Measurements from ENCODE around the gene ATP6V0E2.

ATP6V0E2 gene

DNA sequence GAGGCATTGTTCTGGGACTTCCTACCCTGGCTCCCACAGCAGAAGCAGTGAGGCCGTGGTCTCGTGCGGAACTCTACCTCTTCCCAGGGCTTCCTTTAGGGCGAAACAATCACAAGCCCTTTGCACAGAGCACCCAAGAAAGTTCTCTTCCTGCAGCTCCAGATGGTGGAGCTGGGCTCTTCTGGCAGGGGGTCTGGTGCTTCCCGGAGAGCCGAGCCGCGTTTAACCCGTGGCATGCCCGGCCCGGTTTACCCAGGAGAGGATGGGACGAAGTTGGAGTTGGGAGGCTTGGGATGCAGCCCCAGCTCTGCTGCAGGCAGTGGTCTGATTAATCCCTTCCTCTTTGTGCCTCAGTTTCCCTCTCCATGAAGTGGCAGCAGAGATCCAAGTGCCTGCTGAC is 9.0 kb upstream of the ATP6V0E2 start:
- FAIRE-seq: no peak

DNA sequence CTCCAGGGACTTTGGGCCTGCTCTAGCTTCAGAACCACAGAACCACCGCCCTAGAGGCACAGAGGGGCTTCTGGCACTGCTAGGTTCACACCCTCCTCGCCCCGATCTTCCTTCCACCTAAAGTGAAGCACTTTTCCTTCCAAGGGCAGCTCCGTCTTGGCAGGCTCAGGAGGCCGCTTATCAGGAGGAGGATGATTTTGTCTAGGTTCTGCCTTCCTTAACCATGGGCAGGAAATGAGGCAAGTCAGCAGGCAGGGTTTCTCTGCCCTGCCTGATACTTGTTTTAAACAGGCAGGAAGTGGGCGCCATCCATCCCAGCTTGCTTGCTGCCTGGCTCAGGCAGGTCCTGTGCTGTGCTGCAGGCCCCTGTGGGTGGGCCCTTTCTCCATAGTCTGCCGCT is 8.3 kb upstream of the ATP6V0E2 start:
- no peak for FAIRE-seq

DNA sequence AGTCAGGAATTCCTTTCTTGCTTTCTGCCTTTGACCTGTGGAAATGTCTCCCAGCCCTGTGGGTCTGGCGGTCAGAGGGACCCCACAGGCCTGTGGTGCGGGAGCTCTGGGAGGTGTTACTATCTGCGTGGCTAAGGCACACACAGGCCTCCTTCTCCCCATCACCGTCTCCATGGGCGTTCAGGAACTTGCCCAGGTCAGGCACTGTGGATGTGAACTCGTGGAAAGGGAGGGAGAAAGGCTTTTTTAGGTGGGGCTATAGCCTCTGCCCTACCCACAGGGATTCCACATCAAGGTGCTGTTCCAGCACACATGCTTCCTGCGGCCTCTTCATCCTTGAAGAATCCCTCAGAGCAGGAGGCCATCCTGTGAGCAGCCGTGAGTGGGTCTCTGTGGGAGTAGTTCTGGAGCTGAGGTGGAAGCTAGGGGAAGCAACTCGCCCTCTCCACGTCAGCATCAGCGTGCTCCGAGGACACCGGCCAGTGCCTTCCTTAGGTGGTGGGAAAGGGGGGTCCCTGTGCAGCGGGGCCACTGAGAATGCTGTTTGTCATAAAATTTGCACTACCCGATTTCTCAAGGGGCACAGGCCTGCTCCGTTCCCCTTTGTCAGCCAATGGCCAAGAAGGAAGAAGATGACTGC is 7.5 kb upstream of the ATP6V0E2 start:
- no peak for FAIRE-seq

DNA sequence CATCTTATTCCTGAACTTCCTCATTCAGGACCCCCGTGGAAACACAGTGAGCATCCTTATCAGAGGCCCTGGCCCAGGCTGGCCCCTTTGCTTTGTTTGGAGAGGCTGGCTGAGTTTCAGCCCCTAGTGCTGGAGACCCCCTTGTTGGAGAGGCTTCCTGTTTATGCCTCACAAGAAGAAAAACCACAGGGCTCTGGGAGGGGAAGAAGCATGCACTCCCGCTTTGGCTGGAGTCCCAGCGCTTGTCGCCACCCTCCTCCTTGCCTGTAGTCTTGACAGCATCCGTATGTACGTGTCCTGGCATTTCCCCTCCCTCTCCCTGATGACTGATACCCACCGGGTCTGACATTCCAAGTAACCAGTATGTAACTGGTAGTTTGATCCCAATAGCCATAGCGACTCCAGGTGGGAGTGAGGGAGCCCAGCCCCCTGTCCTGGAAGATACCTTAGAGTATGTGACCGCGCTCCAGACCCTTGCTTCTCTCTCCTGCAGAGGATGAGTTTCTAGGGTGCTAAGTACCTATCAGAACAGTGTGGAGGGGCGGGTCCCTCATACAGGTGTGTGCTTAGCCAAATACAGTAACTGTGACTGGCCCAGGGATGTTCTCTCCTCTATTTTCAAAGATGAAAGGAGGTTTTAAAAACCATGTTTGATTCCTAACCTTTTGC is 6.9 kb upstream of the ATP6V0E2 start:
- no peak for FAIRE-seq

DNA sequence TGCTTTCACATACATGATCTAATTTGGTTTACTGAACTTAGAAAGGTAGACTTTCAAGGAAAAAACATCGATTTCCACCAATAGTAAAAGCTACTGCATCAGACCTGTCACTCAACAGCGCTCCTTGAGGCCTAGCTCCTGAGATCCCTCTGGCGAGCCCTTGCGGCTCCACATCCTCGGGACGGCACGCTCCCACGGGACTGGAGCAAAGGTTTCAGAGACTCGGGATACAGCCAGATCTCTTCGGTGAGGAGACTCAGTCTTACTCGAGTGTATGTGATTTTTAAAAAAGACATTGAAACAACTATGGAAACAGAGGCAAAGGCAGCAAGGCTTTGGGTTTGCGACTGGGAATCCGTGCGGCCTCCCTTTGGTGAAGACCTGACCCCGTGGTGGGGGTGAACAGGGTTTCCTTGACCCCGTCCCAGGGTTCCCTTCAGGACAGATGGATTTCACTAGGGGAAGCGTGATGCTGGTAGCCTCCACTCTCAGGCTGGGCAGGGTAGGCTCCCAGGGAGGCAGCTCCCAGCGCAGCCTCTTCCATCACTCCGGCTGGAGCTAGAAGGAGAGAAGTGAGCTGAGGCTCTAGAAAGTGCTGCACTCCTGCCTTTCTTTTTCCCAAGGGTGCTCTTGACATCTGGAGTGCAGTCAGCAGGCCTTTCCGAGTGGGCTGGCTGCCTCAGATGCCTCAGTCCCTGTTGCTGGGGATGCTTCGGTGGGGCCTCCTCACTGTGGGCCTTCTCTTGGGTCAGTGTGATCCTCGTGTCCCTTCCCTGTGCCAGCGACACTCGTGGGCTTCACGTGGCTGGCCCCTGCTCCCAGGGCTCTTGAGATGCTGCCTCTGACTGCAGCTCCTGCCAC is 5.8 kb upstream of the ATP6V0E2 start:
- no peak for FAIRE-seq

DNA sequence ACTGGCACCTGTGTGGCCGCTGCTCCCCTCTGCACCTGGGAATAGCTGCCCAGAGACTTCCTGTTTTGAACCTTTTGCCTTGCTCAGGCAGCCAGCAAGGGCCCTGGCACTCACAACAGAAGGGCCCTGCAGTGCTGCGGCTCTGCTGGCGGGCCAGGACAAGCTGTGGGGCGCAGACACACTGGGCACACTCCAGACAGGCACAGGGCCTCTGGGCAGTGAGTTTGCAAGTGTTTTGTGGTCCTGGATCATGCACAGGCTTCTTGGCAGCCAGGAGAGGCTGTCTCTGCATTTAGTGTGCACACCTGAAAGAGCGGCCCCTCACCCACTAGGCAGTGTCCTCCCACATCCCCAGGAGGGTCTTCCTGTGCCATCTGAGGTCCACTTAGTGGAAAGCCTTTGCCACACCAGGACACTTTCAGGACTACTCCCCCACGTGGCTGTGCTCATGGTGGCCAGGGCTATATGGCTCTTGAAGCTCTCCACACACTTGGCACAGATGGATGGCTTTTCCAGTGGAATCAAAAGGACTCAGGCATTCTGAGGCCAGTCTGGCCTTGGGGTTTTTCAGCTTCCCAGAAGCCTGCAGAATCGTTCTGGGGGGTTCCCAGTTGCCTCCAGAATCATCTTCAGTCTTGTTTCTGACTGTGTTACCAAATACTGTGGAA is 5.0 kb upstream of the ATP6V0E2 start:
- FAIRE-seq: no peak

DNA sequence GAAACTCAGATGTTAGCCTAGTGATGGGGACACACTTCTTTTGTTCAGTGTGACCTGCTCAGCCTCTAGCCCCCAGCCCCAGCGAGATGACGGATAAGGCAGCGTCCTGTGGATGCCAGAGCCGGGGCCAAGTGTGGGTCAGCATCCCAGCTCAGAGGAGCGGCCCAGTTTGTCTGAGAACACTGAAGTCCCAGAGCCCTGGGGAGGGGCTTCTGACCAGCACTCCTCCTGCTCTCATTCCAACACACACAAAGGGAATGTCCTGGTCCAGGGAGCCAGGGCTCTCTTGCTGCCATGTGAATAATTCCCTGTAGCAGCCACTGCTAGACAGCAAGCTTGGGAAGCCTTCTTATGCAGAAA is 4.5 kb upstream of the ATP6V0E2 start:
- FAIRE-seq: no peak

DNA sequence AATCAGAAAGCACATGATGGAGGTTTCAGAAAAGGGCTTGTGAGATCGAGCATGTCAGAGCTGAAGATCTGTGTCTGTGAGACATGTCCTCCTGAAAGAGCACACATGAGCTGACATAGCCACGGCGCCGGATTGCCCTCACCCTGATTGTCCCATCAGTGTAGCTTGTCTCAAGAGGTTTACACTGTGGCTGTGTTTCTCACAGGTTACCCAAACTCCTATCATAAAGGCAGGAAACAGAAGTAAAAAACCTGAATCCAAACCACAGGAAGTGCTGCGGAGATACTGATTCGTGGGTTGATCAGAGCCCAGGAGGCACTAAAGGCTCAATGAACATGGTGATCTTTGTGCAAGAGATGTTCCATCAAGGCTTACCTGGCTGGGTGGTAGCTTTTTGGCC is 3.9 kb upstream of the ATP6V0E2 start:
- FAIRE-seq: no peak

DNA sequence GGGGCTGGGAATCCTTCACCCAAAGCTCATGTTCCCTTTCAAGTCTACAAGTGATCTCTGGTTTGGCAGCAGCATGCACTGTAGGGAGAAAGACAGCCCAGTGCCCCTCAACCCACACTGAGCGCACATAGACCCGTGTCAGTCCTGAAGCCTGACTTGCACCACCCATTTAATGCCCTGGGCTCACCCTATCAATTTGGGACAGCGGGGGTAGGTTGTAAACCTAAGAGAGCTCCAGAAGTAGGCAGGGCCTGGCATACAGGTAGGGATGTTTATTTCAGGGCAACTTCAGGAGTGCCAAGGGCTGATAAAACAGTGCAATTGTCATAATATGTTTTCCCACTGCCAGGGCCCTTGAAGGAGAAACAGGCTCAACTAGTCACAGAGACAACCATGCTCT is 3.5 kb upstream of the ATP6V0E2 start:
- no peak for FAIRE-seq

DNA sequence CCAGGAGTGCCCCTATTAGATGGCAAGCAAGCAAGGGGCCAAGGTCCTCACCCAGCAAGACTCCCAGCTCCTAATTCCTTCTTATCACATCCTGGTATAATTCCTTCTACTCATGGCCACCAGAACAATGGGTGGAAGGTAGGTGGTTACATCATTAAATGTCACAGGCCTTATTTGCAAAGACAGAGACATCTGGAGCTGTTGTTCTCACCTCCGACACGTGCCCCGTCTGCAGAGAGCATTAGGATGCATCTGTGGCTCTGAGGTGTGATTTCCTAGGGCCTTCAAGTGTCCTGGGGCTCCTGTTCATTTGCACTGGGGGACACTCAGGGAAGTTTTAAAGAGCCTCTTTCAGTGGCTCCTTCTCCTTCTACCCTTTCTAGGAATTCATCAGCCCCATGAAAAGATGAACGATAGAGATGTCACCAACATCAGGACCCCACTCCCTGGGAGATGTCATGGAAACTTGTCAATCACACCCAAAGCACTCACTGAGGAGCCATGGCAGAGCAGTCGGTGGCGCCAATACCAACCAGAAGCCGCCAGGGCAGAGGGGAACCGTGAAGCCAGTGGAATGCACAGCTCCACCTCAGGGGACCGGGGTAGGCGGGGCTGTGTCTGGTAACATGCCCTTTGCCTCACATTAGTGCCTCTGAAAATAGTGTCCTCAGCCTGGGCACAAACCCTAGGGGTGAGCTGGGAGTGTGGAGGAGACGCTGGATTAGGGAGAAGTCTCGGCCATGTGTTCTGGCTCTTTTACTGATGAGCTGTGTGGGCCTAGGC is 2.9 kb upstream of the ATP6V0E2 start:
- no peak for FAIRE-seq

DNA sequence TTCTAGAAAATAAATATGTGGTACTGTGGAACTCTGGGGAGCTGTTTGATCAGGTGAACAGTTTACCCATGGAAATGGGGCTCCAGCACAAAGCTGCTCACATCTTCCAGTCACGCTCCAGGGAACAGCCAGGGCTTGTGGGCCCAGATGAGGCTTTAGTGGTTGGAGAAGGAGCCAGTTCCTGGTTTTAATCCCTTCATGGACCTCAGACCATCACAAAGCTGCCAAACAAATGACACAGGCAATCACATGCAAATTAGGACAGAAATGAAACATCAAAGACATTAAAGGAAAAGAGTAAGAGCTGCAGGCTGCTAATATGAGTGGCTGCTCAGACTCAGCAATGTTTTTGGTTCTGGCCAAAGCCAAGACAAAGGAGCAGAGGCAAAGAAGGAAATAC is 2.2 kb upstream of the ATP6V0E2 start:
- no peak for FAIRE-seq

DNA sequence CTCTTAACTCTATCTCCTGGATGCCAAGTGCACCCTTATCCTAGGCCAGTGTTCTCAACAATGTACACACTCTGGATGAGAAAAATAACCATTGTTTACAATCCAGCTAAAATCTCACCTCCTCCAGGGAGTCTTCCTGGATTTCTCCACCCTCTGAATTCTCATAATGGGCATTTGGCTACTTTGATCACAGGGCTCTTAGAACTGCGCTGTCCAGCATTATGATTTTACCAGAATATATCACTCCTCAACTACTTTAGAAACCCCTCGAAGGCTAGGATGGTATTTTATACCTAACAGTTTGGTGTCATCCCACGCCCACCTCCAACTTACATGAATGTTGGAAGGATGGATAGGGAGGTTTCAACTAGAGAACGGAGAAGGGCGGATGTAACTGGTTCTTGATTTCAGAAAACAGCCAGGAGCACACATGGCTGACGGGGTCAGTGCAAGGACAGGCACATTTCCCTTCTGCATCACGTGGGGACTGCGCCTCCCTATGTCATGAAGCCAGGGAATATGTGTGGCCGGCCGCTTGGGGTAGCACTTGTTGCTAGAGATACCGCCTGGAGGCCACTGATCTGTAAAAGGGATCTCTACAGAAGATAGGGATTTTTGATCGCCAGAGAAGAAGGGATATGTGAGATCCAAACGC is 1.2 kb upstream of the ATP6V0E2 start:
- FAIRE-seq: no peak

DNA sequence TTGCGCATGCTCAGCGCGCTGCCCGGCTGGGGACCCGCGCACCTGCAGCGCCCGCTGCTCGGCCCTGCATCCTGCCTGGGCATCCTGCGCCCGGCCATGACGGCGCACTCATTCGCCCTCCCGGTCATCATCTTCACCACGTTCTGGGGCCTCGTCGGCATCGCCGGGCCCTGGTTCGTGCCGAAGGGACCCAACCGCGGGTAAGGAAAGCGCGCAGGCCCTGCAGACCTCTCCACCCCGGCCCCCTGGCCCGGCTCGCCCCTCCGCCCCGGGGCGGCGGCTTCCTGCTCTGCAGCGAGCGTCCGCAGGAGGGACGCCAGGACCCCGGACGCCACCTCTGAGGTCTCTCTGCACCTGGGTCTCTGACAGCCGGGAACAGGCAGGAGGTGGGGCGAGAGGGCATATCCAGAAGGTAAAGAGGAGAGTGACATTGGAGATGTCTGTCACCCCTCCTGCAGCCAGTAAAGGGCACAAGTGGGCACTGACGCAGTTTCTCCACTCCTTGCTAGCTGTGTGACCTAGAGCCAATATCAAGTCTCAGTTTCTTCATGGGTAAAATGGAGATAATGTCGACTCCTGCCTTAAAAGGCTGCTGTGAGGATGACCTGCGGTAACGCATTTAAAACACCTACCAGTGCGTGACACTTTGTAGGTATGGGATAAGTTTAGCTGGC is 338 bp downstream of the ATP6V0E2 start:
- no peak for FAIRE-seq

DNA sequence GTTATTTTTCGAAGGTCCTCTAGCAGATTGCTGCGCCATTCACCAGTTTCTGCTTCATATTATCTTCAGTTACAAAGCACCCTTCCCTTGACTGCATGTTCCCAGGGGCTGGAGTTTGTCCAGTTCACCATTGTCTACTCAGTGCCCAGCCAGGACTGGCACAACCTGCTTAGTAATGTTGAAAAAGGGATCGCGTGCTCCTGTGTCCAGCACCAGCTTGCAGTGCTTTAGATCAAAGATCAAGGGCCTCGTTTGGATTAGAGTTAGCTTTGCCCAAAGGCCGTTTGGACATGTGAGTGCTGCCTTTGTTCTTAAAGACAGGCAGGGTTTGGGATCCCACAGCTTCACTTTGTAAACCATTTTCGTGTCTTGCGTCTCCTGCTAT is 867 bp downstream of the ATP6V0E2 start:
- no peak for FAIRE-seq

DNA sequence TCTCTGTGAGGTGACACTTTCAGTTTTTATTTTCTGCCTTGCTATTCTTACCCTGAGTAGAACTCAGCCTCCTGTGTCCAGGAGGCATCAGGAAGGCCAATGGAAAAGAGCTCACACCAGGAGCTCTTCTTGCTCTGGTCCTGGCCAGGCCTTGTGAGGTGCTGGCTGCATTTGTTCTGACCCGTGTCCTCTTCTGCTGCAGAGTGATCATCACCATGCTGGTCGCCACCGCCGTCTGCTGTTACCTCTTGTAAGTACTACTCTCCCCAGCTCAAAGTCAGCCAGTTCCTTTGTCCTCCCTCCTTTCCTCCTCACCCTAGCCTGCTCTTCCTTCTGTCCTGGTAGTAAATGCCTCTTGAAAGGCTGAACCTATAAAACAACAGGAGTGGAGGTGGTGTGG is 1.6 kb downstream of the ATP6V0E2 start:
- FAIRE-seq: no peak

DNA sequence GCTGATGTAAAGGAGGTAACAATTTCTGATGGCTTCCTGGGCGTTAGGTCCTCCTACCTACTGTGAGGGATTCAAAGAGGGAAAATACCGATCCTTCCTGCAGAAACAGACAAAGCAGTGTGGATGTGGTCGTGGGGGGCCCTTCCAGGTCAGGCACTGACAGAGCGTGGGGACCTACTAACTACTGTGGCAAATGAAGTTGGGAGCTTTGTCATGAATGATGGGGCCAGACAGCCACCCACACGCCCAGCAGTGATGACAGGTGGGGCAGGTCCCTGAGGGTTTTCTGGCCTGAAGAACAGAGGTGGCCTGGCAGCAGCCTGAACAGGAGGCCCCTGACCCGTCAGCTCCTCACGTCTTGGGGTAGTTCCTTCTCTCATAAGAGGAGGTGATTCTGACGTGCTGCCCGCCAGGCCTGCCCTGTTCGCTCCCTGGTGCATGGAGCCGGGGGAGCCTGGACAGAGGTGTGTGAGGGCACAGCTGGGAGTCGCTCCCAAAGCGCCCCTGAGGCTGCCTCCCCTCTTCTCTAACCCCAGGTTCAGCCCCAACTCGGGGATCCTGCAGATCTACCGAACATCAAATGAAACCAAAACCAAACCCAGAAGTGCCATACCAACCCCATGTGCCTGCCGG is 4.2 kb downstream of the ATP6V0E2 start:
- FAIRE-seq: no peak

DNA sequence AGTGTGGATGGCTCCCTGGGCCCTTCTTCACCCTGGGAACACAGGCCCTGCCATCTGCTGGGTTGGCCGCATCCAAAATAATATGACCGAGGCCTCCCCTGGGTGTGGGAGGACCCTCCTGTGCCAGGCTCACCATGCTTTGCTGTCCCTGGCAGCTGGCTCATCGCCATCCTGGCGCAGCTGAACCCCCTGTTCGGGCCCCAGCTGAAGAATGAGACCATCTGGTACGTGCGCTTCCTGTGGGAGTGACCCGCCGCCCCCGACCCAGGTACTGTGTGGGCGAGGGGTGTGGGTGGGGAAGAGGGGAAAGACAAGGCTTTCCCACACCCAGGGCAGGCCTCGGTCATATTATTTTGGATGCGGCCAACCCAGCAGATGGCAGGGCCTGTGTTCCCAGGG is 4.8 kb downstream of the ATP6V0E2 start:
- no peak for FAIRE-seq

DNA sequence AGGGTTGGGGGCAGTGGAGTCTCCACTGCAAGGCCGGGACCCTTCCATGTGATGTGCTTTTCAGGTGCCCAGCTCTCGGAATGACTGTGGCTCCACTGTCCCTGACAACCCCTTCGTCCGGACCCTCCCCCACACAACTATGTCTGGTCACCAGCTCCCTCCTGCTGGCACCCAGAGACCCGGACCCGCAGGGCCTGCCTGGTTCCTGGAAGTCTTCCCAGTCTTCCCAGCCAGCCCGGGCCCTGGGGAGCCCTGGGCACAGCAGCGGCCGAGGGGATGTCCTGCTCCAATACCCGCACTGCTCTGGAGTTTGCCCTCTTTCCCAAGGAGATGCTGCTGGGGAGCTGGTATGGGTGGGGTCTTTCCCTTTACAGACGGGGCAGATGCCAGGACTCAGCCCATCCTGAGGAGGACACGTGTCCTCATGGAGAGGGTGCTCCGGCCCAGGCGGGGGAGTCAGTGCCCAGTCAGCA is 5.5 kb downstream of the ATP6V0E2 start:
- FAIRE-seq: no peak

DNA sequence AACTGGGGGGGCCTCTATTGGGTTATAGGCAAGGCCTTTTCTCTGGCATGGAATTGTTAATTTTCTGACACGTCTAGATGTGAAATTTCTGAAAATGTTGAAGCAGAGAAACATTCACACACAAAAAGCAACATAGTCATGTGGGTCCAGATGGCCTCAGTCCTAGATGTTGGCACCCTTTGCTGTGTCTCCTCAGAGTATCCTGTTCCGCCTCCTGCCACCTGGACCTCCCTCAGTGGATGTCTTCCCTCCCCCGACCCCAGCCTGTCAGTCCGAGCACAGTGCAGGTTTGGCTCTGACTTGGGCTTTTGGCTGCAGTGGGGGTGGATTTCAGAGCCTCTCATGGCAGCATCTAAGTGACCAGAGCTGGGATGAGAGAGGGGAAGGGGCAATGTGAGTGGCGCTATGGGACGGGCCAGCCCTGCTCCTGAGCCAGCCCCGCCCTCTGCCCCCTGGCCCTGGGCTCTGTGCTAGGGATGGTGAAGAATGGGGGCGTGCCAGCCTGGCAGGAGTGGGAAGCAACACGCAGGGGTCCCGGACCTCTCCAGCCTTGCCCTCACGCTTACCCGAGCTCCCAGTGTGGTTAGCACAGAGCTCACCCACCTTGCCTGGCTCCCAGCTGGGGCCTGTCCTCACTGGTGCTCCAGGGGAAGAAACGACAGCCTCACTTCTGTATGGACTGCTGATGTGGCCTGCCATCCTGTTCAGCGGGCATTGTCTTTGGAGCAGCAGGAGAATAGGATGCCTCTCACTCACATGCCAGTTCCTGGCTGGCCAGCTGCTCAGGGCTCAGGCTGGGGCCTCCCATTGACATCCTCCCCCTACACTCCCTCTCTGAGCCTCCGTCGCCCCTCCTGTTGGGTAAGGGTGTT is 6.2 kb downstream of the ATP6V0E2 start:
- no peak for FAIRE-seq

All from TTC549 (cell line).